ENCODE results near the gene NLGN1. TPM values are rescaled to one million over a fixed set of nuclear protein-coding genes. Genes with fewer than 3 reads are reported as not detected.

Gene NLGN1
- total and polyA plus RNA-seq, 2 of the 13 experiments (the other 11 are each of a cell fraction or from before 2014, with no cell fraction given): not detected

GRCh38 chr3:173618148-173618547 is 220.6 kb downstream of the NLGN1 start:
- no peaks in the 10 kb centered on the region for H3K79me2 ChIP-seq (ENCODE audit: insufficient read depth, low read length)
- FAIRE-seq: no peak
- no peak for TF ChIP-seq HINFP (CRISPR knock-in tag; IDR thresholded peaks at IDR 0.05; ENCODE audit: low read depth)
- TF ChIP-seq KLF6 (CRISPR knock-in tag; IDR thresholded peaks at IDR 0.05): no peak
- no peak for TF ChIP-seq ZNF225 (CRISPR knock-in tag; IDR thresholded peaks at IDR 0.05)
- no peak for TF ChIP-seq BCLAF1 (IDR thresholded peaks at IDR 0.05)
- no peak for TF ChIP-seq DNMT3B (CRISPR knock-in tag; conservative IDR thresholded peaks at IDR 0.05)
- TF ChIP-seq MEIS2 (CRISPR knock-in tag; IDR thresholded peaks at IDR 0.05): no peak
- TF ChIP-seq CAMTA2 (CRISPR knock-in tag; IDR thresholded peaks at IDR 0.05; ENCODE audit: borderline replicate concordance): no peak
- TF ChIP-seq SP2 (CRISPR knock-in tag; IDR thresholded peaks at IDR 0.05): no peak
- no peak for TF ChIP-seq ZNF101 (CRISPR knock-in tag; IDR thresholded peaks at IDR 0.05; ENCODE audit: borderline replicate concordance, low read depth)
- TF ChIP-seq STAG1 (CRISPR knock-in tag; IDR thresholded peaks at IDR 0.05): no peak
- no peak for TF ChIP-seq NONO (IDR thresholded peaks at IDR 0.05)
- no peak for TF ChIP-seq NONO (CRISPR knock-in tag; conservative IDR thresholded peaks at IDR 0.05)
- no peaks in the 10 kb centered on the region for H3K27me3 ChIP-seq (ENCODE audit: control insufficient read depth in 1 of 2, insufficient read depth in 2 of 2, low read length in 2 of 2)
- ChIA-PET CTCF (ENCODE audit: low intra/inter-chr PET ratio, low total read pairs) (no interaction called here), POLR2A (no interaction called here)
- in situ Hi-C loops (cut with HindIII; ENCODE audit: extremely low pct_ligation_motif_present, low pct_unique_long_range_greater_than_20kb) (no loop called here), intact Hi-C loops (cut with micrococcal nuclease; ENCODE audit: unreplicated experiment) (no loop called here)
- no peak overlapping the region for H3K9ac ChIP-seq (ENCODE audit: insufficient read depth, low read depth, low read length)
- ATAC-seq: no peak
- H3K4me3 ChIP-seq (replicated peaks in 1 of 3; ENCODE audit: insufficient read depth in 1 of 3, low read depth in 2 of 3, low read length in 3 of 3): no peak overlapping the region
- no TSS peak for BruUV-seq (replicated peaks)
- no peaks in the 10 kb centered on the region for H3K36me3 ChIP-seq (replicated peaks in 1 of 2; ENCODE audit: control insufficient read depth in 1 of 2, insufficient read depth in 2 of 2, low read length in 2 of 2)
- H3K4me2 ChIP-seq (ENCODE audit: low read depth, low read length): no peak overlapping the region
- 0% methylated on average over 4 of the region's 4 CpGs for WGBS (ENCODE audit: low lambda C conversion rate)
- H3K4me1 ChIP-seq (ENCODE audit: insufficient read depth, low read length): no peaks in the 10 kb centered on the region
- no peak overlapping the region for H2AFZ ChIP-seq (ENCODE audit: low read length)
- no peak overlapping the region for H3K27ac ChIP-seq (ENCODE audit: extremely low read length, insufficient read depth, low read length)
- no peak for DNase-seq (ENCODE audit: low spot score)
- no peaks in the 10 kb centered on the region for H3K9me3 ChIP-seq (ENCODE audit: low read length)
- H4K20me1 ChIP-seq (ENCODE audit: insufficient read depth, low read length): no peaks in the 10 kb centered on the region
